SK-N-SH (cell line): Measurements from ENCODE around the gene CADPS2.

Experiments
- CTCF ChIP-seq: fragments of 200-600 bp; sonication (generic); IDR thresholded peaks from 2 replicates; pipeline ENCODE4 v1.6.1; 2017; ENCODE audit warnings: antibody characterized with exemption, mild to moderate bottlenecking, moderate library complexity
- GABPA ChIP-seq: IDR thresholded peaks from 2 replicates; pipeline ENCODE4 v1.4.0; 2012; ENCODE audit warnings: low read depth, mild to moderate bottlenecking
- MAX ChIP-seq: IDR thresholded peaks from 2 replicates; pipeline ENCODE4 v1.4.0; 2012; ENCODE audit warnings: low read depth
- MXI1 ChIP-seq: IDR thresholded peaks from 2 replicates; pipeline ENCODE4 v1.6.1; 2012; ENCODE audit warnings: mild to moderate bottlenecking, low read depth, low read length, improper control_type of control experiment
- POLR2AphosphoS5 ChIP-seq: IDR thresholded peaks from 2 replicates; pipeline ENCODE4 v1.6.1; 2012; ENCODE audit warnings: low read depth, low read length
- YY1 ChIP-seq: IDR thresholded peaks from 2 replicates; pipeline ENCODE4 v1.4.0; 2012; ENCODE audit warnings: low read depth, mild to moderate bottlenecking

- no peak for TF ChIP-seq YY1
- no peak for TF ChIP-seq GABPA
- no peak for TF ChIP-seq CTCF
- TF ChIP-seq MXI1, result no peak
- no peak for TF ChIP-seq MAX
- TF ChIP-seq POLR2AphosphoS5, result no peak
Observed at GRCh38 chr7:122663733-122664132, 222.5 kb downstream of the CADPS2 start.
